ENCODE data around the gene ABR. TPM values are rescaled to one million over a fixed set of nuclear protein-coding genes. Genes with fewer than 3 reads are reported as not detected.
"Not testable (repeated sequence)": the region's sequence is repeated elsewhere in the genome, so short reads cannot be mapped to it uniquely, and the experiment has no call there.

ABR gene
- total and polyA plus RNA-seq, 8 donors, result 59.0 to 187 (median 80.5) TPM

DNA sequence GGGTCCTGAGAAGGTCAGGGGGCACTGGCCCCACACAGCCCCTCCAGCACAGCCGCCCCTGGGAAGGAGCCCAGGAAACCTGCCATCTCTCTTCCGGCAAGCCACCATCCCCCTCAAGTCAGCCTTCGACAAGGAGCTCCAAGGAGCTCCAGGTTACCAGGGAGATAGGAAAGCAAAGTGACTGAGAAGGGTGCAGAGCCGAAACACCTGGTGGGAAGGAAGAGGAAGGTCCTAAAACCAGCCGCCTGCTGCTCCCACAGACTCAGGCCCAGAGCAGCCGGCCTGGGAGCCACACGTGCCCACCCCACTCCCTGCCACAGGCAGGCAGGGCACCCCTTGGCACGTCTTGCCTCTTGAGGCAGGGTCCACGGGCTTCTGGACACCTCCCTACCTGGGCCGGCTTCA is 102.2 kb downstream of the ABR start:
- no peak overlapping the region for H3K27ac ChIP-seq
- H3K27me3 ChIP-seq, result no peaks in the 10 kb centered on the region
- H3K4me3 ChIP-seq, result no peak overlapping the region
- H3K36me3 ChIP-seq, result peaks cover 0 to 89% of the 10 kb centered on the region in 2 donors
- no peak for ATAC-seq
- intact Hi-C loops (cut with DNase I), result no loop called here
- H3K9me3 ChIP-seq, result no peaks in the 10 kb centered on the region
- TF ChIP-seq CTCF (IDR thresholded peaks at IDR 0.05), result no peak
- DNase-seq, result peak in 2 of 4 donors; percentile 71
- peaks cover 15 to 29% of the 10 kb centered on the region in 2 donors for H3K4me1 ChIP-seq

GRCh38 chr17:1076982-1077302 is 102.8 kb downstream of the ABR start:
- DNase-seq, result peak in 1 of 4 donors; percentile 0
- TF ChIP-seq CTCF (IDR thresholded peaks at IDR 0.05), result no peak

DNA sequence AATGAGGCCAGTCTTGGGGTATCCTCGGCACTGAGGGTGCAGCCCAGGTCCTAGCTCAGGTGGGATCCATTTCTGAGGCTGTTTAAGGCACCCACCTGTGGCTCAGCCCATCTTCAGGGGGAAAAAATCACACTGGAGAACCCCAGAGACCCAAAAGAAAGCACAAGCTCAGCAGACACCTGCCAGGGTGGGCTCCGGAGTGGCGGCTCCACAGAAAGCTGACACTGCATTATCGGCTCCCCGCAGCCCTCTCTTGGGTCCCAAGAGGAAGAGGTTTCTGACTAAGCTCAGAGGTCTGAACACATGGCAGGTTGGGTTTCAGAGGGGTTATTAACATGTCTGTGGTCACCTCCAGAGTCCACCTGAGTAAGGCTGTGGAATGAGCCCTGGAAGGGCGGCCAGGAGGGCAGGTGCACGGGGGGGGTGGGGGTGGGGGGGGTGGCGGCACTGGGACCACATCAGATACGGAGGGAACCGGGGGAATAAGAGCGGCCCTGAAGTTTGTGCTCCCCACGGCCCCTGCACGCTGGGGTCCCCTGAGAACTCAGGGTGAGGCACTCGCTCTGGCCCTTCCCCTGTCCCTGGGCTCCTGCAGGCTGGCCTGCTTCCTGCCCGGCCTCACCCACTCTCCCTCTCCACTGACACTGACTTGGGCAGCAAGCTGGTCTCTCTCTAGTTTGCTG is 103.3 kb downstream of the ABR start:
- H3K4me3 ChIP-seq, result no peak overlapping the region
- H3K27ac ChIP-seq, result no peak overlapping the region
- DNase-seq, result peak in 1 of 4 donors; percentile 69
- H3K36me3 ChIP-seq, result peaks cover 0 to 89% of the 10 kb centered on the region in 2 donors
- peaks cover 9 to 18% of the 10 kb centered on the region in 2 donors for H3K4me1 ChIP-seq
- H3K27me3 ChIP-seq, result no peaks in the 10 kb centered on the region
- intact Hi-C loops (cut with DNase I), result no loop called here
- TF ChIP-seq CTCF (IDR thresholded peaks at IDR 0.05), result no peak
- no peak for ATAC-seq
- no peaks in the 10 kb centered on the region for H3K9me3 ChIP-seq

More at GRCh38 chr17:1076982-1077302, 102.8 kb downstream of the ABR start:
- intact Hi-C loops (cut with DNase I), result no loop called here
- Histone ChIP-seq H3K9me3 (no peaks in the 10 kb centered on the region), H3K4me1 (peaks cover 9 to 23% of the 10 kb centered on the region in 2 donors), H3K27ac (no peak overlapping the region), H3K4me3 (no peak overlapping the region), H3K36me3 (peaks cover 0 to 89% of the 10 kb centered on the region in 2 donors), H3K27me3 (no peaks in the 10 kb centered on the region)
- ATAC-seq, result no peak

DNA sequence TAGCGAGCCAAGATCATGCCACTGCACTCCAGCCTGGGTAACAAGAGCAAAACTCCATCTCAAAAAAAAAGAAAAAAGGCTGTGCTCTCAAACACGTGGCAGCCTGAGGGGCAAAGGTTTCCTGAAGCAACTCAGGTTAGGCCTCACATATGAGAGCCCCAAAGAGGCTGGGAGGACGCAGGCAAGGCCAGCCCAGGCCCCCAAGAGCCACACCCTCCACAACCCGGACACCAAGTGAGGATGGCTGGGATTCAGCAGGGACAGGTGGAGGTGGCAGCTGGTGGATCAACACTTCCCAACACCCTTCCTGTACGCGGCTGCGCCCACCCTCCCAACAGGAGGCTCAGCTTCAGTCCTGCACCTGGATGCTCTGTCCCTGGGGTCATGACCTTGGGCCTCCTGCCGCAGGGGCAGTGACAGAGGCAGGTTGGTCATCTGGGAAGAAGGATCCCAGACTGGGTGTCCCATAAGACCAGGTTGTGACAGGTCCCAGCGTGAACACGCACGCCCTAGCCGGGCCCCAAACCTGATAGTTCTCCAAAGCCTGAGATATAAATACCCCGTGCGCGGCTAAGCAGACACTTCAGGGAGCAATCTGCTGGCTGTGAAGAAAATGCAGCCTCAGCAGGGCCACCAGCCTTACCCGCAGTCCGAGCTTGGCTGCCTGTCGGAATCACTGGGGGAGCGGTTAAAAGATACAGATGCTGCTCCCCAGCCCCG is 104.7 kb downstream of the ABR start:
- intact Hi-C loops (cut with DNase I), result no loop called here
- peak in 1 of 4 donors; percentile 60 for DNase-seq
- no peak for ATAC-seq
- Histone ChIP-seq H3K4me3 (no peak overlapping the region), H3K9me3 (no peaks in the 10 kb centered on the region), H3K27ac (no peak overlapping the region), H3K4me1 (peaks cover 0 to 4% of the 10 kb centered on the region in 2 donors), H3K36me3 (peaks cover 0 to 95% of the 10 kb centered on the region in 2 donors), H3K27me3 (no peaks in the 10 kb centered on the region)
- TF ChIP-seq CTCF (IDR thresholded peaks at IDR 0.05), result no peak

DNA sequence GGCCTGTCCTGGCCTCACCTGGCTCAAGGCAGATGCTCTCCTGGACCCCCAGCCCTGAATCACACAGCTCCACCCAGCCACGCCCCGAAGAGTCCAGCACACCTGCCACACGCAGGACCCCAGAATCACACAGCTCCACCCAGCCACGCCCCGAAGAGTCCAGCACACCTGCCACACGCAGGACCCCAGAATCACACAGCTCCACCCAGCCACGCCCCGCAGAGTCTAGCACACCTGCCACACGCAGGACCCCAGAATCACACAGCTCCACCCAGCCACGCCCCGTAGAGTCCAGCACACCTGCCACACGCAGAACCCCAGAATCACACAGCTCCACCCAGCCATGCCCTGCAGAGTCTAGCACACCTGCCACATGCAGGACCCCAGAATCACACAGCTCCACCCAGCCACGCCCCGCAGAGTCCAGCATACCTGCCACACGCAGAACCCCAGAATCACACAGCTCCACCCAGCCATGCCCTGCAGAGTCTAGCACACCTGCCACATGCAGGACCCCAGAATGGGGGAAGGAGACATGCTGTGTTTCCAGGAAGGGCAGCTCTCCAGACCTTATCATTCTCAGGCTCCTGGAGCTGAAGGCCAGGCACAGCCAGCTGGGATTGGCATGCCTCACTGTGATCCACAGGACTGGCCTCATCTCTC is 105.7 kb downstream of the ABR start:
- H3K4me3 ChIP-seq; H3K27ac ChIP-seq; H3K27me3 ChIP-seq; ATAC-seq; DNase-seq; intact Hi-C loops (cut with DNase I); H3K4me1 ChIP-seq; H3K9me3 ChIP-seq: not testable (repeated sequence)
- H3K36me3 ChIP-seq, result peaks cover 0 to 95% of the 10 kb centered on the region in 2 donors
